G401.6 (cell line): ENCODE data around the gene HHLA2.
"Not testable (repeated sequence)": the region's sequence is repeated elsewhere in the genome, so short reads cannot be mapped to it uniquely, and the experiment has no call there.

ENCODE experiments used
- FAIRE-seq: peaks from 2 replicates; lab custom pipeline; 2012; peaks lifted over from hg19 to GRCh38; lab: Jason Lieb, UNC

HHLA2 gene

GRCh38 chr3:108343491-108343890 is 47.1 kb downstream of the HHLA2 start:
- FAIRE-seq: no peak

- FAIRE-seq: no peak
These were observed 49.3 kb downstream of the HHLA2 start for GRCh38 chr3:108345492-108346205.

GRCh38 chr3:108346301-108347227 is 50.2 kb downstream of the HHLA2 start:
- no peak for FAIRE-seq

- FAIRE-seq: no peak
These were observed 55.8 kb downstream of the HHLA2 start for GRCh38 chr3:108352176-108352575.

GRCh38 chr3:108354562-108354961 is 58.2 kb downstream of the HHLA2 start:
- no peak for FAIRE-seq

GRCh38 chr3:108357042-108357441 is 60.7 kb downstream of the HHLA2 start:
- FAIRE-seq: no peak

- FAIRE-seq: no peak
These were observed 62.7 kb downstream of the HHLA2 start for GRCh38 chr3:108359011-108359410.

- no peak for FAIRE-seq
These were observed 79.7 kb downstream of the HHLA2 start for GRCh38 chr3:108376026-108376425.

GRCh38 chr3:108377384-108377783 is 81.0 kb downstream of the HHLA2 start:
- FAIRE-seq: no peak

GRCh38 chr3:108378153-108378951 is 82.0 kb downstream of the HHLA2 start:
- no peak for FAIRE-seq

GRCh38 chr3:108378952-108379342 is 82.6 kb downstream of the HHLA2 start:
- not testable (repeated sequence) for FAIRE-seq

- no peak for FAIRE-seq
These were observed 83.9 kb downstream of the HHLA2 start for GRCh38 chr3:108380128-108380795.

- FAIRE-seq: no peak
These were observed 85.3 kb downstream of the HHLA2 start for GRCh38 chr3:108381529-108382140.

GRCh38 chr3:108383306-108383705 is 87.0 kb downstream of the HHLA2 start:
- no peak for FAIRE-seq

GRCh38 chr3:108387063-108387462 is 90.7 kb downstream of the HHLA2 start:
- FAIRE-seq: no peak

GRCh38 chr3:108388136-108389132 is 92.1 kb downstream of the HHLA2 start:
- FAIRE-seq: no peak

GRCh38 chr3:108389372-108389771 is 93.0 kb downstream of the HHLA2 start:
- no peak for FAIRE-seq

GRCh38 chr3:108391917-108392593 is 95.7 kb downstream of the HHLA2 start:
- FAIRE-seq: no peak

GRCh38 chr3:108393128-108393900 is 97.0 kb downstream of the HHLA2 start:
- no peak for FAIRE-seq
